ENCODE measurements around the gene KCNQ2.

Gene KCNQ2

GRCh38 chr20:63412889-63413288, 59.6 kb downstream of the KCNQ2 start:
- no peaks in the 10 kb centered on the region for H3K4me1 ChIP-seq (ENCODE audit: insufficient read depth, low read length, severe bottlenecking)
- no peak overlapping the region for H2AFZ ChIP-seq (ENCODE audit: low read length)
- no peak overlapping the region for H3K4me2 ChIP-seq (ENCODE audit: low read length)
- no peaks in the 10 kb centered on the region for H3F3A ChIP-seq (ENCODE audit: insufficient read depth, low read length)
- no peaks in the 10 kb centered on the region for H3K36me3 ChIP-seq (ENCODE audit: insufficient read depth, low read length)
- no peak overlapping the region for H3K4me3 ChIP-seq (ENCODE audit: low read depth, low read length, poor library complexity, severe bottlenecking)
- H4K20me1 ChIP-seq (ENCODE audit: insufficient read depth, low read length) = no peaks in the 10 kb centered on the region
- no peaks in the 10 kb centered on the region for H3K9me2 ChIP-seq (ENCODE audit: low read depth, low read length)
- no peaks in the 10 kb centered on the region for H3K9me3 ChIP-seq (ENCODE audit: low read length)
- H3K27ac ChIP-seq (ENCODE audit: low read depth, low read length, poor library complexity, severe bottlenecking) = no peak overlapping the region
- no peak for TF ChIP-seq EZH2 (IDR thresholded peaks at IDR 0.05; ENCODE audit: borderline replicate concordance, low read length)
- no peak for TF ChIP-seq CTCF (IDR thresholded peaks at IDR 0.05; ENCODE audit: low read length)
- no peaks in the 10 kb centered on the region for H3K27me3 ChIP-seq (ENCODE audit: insufficient read depth, low read length)
- no peak overlapping the region for H3K9ac ChIP-seq (ENCODE audit: low read length)
- H3K79me2 ChIP-seq (ENCODE audit: insufficient read depth, low read length) = no peaks in the 10 kb centered on the region

GRCh38 chr20:63411898-63412631, 60.4 kb downstream of the KCNQ2 start:
- H3K79me2 ChIP-seq (ENCODE audit: insufficient read depth, low read length) = no peaks in the 10 kb centered on the region
- H3K9ac ChIP-seq (ENCODE audit: low read length) = no peak overlapping the region
- no peaks in the 10 kb centered on the region for H3K36me3 ChIP-seq (ENCODE audit: insufficient read depth, low read length)
- no peaks in the 10 kb centered on the region for H3K27me3 ChIP-seq (ENCODE audit: insufficient read depth, low read length)
- no peaks in the 10 kb centered on the region for H4K20me1 ChIP-seq (ENCODE audit: insufficient read depth, low read length)
- H3F3A ChIP-seq (ENCODE audit: insufficient read depth, low read length) = no peaks in the 10 kb centered on the region
- H3K27ac ChIP-seq (ENCODE audit: low read depth, low read length, poor library complexity, severe bottlenecking) = no peak overlapping the region
- no peaks in the 10 kb centered on the region for H3K9me2 ChIP-seq (ENCODE audit: low read depth, low read length)
- TF ChIP-seq EZH2 (IDR thresholded peaks at IDR 0.05; ENCODE audit: borderline replicate concordance, low read length) (no peak), CTCF (IDR thresholded peaks at IDR 0.05; ENCODE audit: low read length) (no peak)
- no peaks in the 10 kb centered on the region for H3K4me1 ChIP-seq (ENCODE audit: insufficient read depth, low read length, severe bottlenecking)
- no peak overlapping the region for H3K4me3 ChIP-seq (ENCODE audit: low read depth, low read length, poor library complexity, severe bottlenecking)
- no peaks in the 10 kb centered on the region for H3K9me3 ChIP-seq (ENCODE audit: low read length)
- no peak overlapping the region for H2AFZ ChIP-seq (ENCODE audit: low read length)
- H3K4me2 ChIP-seq (ENCODE audit: low read length) = no peak overlapping the region

- H3K36me3 ChIP-seq (ENCODE audit: insufficient read depth, low read length) = no peaks in the 10 kb centered on the region
- no peak overlapping the region for H2AFZ ChIP-seq (ENCODE audit: low read length)
- no peak overlapping the region for H3K4me3 ChIP-seq (ENCODE audit: low read depth, low read length, poor library complexity, severe bottlenecking)
- TF ChIP-seq EZH2 (IDR thresholded peaks at IDR 0.05; ENCODE audit: borderline replicate concordance, low read length) = no peak
- no peak for TF ChIP-seq CTCF (IDR thresholded peaks at IDR 0.05; ENCODE audit: low read length)
- no peaks in the 10 kb centered on the region for H3K9me2 ChIP-seq (ENCODE audit: low read depth, low read length)
- H3K27ac ChIP-seq (ENCODE audit: low read depth, low read length, poor library complexity, severe bottlenecking) = no peak overlapping the region
- no peaks in the 10 kb centered on the region for H3F3A ChIP-seq (ENCODE audit: insufficient read depth, low read length)
- H3K9me3 ChIP-seq (ENCODE audit: low read length) = no peaks in the 10 kb centered on the region
- H3K79me2 ChIP-seq (ENCODE audit: insufficient read depth, low read length) = no peaks in the 10 kb centered on the region
- no peak overlapping the region for H3K9ac ChIP-seq (ENCODE audit: low read length)
- no peak overlapping the region for H3K4me2 ChIP-seq (ENCODE audit: low read length)
- no peaks in the 10 kb centered on the region for H3K27me3 ChIP-seq (ENCODE audit: insufficient read depth, low read length)
- H4K20me1 ChIP-seq (ENCODE audit: insufficient read depth, low read length) = no peaks in the 10 kb centered on the region
- H3K4me1 ChIP-seq (ENCODE audit: insufficient read depth, low read length, severe bottlenecking) = no peaks in the 10 kb centered on the region
These were observed 61.1 kb downstream of the KCNQ2 start for GRCh38 chr20:63411151-63411897.
